Right atrium auricular region (tissue), 2 donors: Measurements from ENCODE around the gene PRPH2. TPM values are rescaled to one million over a fixed set of nuclear protein-coding genes. Genes with fewer than 3 reads are reported as not detected.
A peak's percentile ranks its signal among the peaks of the same experiment; 100 is the strongest.

Experiments
- DNase-seq: peaks from one replicate; pipeline ENCODE4 v3.0.0-alpha.2; 2019; ENCODE audit warnings: low spot score
- H3K27ac ChIP-seq, 2 donors: fragments of 200-600 bp; sonication (generic); 1 replicate in 1 of 2; 2 replicates in 1 of 2; pipeline ENCODE4 v1.5.1; 2016 to 2019
- H3K27me3 ChIP-seq, 2 donors: fragments of 200-600 bp; sonication (generic); one replicate each; pipeline versions ENCODE4 v1.5.1 to v1.6.0; 2017 to 2019
- H3K36me3 ChIP-seq: fragments of 200-600 bp; sonication (generic); one replicate; pipeline ENCODE4 v1.5.1; 2016
- H3K4me1 ChIP-seq, 2 donors: fragments of 200-600 bp; sonication (generic); one replicate each; pipeline versions ENCODE4 v1.5.1 to v1.6.0; 2017 to 2019
- H3K4me3 ChIP-seq, 2 donors: fragments of 200-600 bp; sonication (generic); 1 replicate in 1 of 2; 2 replicates in 1 of 2; pipeline ENCODE4 v1.5.1; 2017 to 2019; ENCODE audit warnings: mild to moderate bottlenecking in 1 of 2, moderate library complexity in 1 of 2
- H3K9me3 ChIP-seq, 2 donors: fragments of 200-600 bp; sonication (generic); one replicate each; pipeline ENCODE4 v1.5.1; 2019
- total RNA-seq, 2 donors: library from RNA; depleted of rRNA; stranded (reverse); fragments of >200 nt; gene quantifications; one replicate each; pipeline ENCODE4 v1.1.0, GENCODE V29; 2016
- TF ChIP-seq, protein P1 (sequence below), 2 donors: fragments of 200-600 bp; sonication (generic); IDR thresholded peaks; one replicate each; pipeline ENCODE4 v1.5.1; 2019; ENCODE audit warnings: antibody characterized with exemption in 2 of 2

PRPH2 gene
- total RNA-seq, 2 donors from 2014 or later, result 0.90 to 1.1 TPM

DNA sequence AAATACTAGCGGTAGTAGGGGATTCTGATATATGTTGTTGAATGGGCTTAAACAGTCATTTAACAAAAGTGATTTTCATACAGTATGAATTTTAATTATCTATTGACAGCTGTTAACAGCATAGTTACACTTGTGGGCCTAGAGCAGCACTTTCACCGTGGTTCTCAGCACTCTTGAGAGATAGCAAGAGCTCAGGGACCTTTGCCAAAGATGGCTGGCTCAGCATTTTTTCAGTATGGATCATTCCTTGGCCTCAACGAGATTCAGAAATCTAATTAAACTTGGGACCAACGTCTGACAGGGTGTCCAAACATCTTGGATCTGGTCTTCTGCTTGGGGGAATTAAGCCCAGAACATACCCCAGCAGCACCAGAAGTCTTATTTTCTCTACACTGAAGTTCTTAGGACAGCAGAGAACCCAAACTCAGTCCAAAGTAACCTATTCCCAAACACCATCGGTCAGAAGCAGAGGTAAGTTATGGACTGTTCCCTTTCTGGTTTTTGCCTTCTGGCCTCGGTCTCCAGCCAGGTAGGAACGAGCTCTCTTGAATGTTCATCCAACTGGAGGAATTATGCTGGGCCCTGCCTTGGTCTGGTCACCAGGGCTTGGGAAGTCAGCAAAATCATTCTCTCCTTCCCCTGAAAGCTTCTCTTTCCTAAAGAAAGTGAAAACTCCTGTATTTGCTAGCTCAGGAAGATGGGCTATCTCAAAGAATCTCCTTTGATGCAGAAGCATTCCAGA, 25.7 kb downstream of the PRPH2 start:
- DNase-seq, result no peak
- Histone ChIP-seq H3K27ac (peak overlapping the region in 1 of 2 donors; percentile 7), H3K27me3 (no peaks in the 10 kb centered on the region), H3K4me3 (no peak overlapping the region), H3K36me3 (peaks cover 20% of the 10 kb centered on the region), H3K9me3 (no peaks in the 10 kb centered on the region), H3K4me1 (peaks cover 0 to 19% of the 10 kb centered on the region in 2 donors)
- TF ChIP-seq, protein P1, sequence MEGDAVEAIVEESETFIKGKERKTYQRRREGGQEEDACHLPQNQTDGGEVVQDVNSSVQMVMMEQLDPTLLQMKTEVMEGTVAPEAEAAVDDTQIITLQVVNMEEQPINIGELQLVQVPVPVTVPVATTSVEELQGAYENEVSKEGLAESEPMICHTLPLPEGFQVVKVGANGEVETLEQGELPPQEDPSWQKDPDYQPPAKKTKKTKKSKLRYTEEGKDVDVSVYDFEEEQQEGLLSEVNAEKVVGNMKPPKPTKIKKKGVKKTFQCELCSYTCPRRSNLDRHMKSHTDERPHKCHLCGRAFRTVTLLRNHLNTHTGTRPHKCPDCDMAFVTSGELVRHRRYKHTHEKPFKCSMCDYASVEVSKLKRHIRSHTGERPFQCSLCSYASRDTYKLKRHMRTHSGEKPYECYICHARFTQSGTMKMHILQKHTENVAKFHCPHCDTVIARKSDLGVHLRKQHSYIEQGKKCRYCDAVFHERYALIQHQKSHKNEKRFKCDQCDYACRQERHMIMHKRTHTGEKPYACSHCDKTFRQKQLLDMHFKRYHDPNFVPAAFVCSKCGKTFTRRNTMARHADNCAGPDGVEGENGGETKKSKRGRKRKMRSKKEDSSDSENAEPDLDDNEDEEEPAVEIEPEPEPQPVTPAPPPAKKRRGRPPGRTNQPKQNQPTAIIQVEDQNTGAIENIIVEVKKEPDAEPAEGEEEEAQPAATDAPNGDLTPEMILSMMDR (IDR thresholded peaks at IDR 0.05), result no peak

DNA sequence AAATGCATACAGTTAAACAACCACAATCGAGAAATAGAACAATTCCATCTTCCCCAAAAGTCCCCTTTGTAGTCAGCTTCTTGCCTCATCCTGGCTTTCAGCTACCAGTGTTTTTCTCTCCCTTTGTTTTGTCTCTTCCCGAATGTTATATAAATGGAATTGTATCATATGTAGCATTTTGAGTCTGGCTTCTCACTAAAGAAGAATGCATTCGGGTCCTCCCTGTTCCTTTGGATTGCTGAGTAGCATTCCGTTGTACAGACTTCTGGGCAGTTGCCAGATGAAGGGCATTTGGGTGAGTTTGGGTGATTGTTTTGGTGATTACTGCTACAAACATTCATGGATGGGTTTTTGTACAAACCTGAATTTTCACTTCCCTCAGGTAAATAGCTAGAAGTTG, 27.8 kb downstream of the PRPH2 start:
- Histone ChIP-seq H3K4me1 (peaks cover 0 to 25% of the 10 kb centered on the region in 2 donors), H3K27me3 (no peaks in the 10 kb centered on the region), H3K4me3 (no peak overlapping the region), H3K36me3 (peaks cover 40% of the 10 kb centered on the region), H3K9me3 (no peaks in the 10 kb centered on the region), H3K27ac (peak overlapping the region; percentile 14 to 22)
- TF ChIP-seq, protein P1 (IDR thresholded peaks at IDR 0.05), result no peak
- no peak for DNase-seq

DNA sequence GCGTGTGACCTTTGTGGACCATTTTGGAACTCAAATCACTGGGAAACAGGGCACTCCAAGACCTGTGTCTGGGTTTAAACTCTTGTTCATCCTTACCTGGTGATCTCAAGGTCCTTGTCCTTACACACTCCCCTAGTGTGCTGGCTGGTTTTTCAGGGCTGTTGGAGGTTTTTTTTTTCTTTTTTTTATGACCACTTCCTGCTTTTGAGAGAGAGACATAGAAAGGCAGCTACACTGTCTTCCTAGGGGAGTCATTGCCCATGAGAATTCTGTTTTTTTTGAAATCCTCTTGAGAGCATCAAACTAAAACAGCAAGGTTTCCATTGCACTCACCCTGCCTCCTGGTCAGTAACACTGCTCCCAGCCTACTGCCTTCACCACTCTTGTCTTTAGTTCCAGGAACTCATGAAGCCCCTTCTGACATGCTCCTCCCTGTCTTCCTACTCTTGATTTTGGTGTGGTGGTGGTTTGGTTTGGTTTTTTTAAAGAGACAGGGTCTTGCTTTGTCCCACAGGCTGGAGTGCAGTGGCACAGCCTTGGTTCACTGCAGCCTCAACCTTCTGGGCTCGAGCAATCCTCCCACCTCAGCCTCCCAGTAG, 28.6 kb downstream of the PRPH2 start:
- Histone ChIP-seq H3K4me1 (peaks cover 0 to 25% of the 10 kb centered on the region in 2 donors), H3K27me3 (no peaks in the 10 kb centered on the region), H3K4me3 (no peak overlapping the region), H3K9me3 (no peaks in the 10 kb centered on the region), H3K27ac (peak overlapping the region; percentile 14 to 22), H3K36me3 (peaks cover 48% of the 10 kb centered on the region)
- TF ChIP-seq, protein P1 (IDR thresholded peaks at IDR 0.05), result no peak
- DNase-seq, result peak; percentile 16

DNA sequence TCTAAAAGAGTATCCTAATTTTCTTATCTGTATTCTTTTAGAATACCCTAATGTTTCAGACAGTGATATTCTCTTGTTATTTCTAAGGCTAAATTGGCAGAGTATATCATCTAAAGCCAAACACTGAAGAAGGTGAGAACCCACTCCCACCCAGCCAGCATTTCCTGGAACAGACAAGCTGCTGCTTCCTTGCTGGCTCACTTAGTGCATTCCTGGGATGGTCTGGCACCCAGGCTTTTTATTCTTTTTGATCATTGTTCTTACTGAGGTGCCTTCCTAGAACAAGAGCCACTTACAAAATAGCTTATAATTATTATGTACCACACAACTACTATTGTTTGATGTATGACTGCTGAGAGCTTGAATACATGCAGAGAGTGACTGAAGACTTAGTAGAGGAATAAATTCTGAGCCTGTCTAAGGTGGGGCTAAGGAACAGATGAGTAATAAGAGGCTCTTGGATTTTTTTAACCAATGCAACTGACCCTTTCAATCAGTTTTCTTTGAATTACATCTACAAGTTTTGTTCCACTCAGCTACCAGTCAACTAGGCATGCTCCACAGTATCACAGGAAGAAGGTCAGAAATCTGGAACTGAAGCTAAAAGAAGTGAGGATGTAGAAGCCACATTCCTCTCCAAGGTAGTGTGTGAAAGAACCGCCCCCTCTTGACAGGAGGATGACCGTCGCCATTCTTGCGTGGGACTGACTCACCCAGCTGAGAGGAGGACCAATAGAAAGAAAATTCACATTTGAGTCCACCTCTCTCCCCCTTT, 30.1 kb downstream of the PRPH2 start:
- H3K27me3 ChIP-seq, result no peaks in the 10 kb centered on the region
- TF ChIP-seq, protein P1 (IDR thresholded peaks at IDR 0.05), result no peak
- peaks cover 62% of the 10 kb centered on the region for H3K36me3 ChIP-seq

DNA sequence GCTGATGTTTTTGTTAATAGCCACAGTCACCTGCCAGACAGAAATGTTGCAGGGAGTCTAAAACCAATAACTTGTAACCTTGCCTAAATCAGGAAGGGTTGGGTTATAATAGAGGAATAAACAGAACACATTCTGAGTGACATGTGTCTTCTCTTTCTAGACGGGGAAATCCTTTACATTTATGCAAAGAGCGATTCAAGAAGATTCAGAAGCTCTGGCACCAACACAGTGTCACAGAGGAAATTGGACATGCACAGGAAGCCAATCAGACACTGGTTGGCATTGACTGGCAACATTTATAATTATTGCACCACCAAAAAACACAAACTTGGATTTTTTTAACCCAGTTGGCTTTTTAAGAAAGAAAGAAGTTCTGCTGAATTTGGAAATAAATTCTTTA, 31.5 kb downstream of the PRPH2 start:
- no peak overlapping the region for H3K27ac ChIP-seq
- peaks cover 0 to 14% of the 10 kb centered on the region in 2 donors for H3K4me1 ChIP-seq
- peaks cover 71% of the 10 kb centered on the region for H3K36me3 ChIP-seq

More for the DNA sequence above, 30.1 kb downstream of the PRPH2 start:
- H3K27ac ChIP-seq, result peak overlapping the region; percentile 33 to 34
- no peak overlapping the region for H3K4me3 ChIP-seq
- H3K4me1 ChIP-seq, result peaks cover 0 to 25% of the 10 kb centered on the region in 2 donors
- H3K9me3 ChIP-seq, result no peaks in the 10 kb centered on the region
- peak; percentile 54 for DNase-seq

More for the DNA sequence above, 31.5 kb downstream of the PRPH2 start:
- DNase-seq, result no peak
- H3K4me3 ChIP-seq, result no peak overlapping the region
- H3K27me3 ChIP-seq, result no peaks in the 10 kb centered on the region
- H3K9me3 ChIP-seq, result no peaks in the 10 kb centered on the region
- TF ChIP-seq, protein P1 (IDR thresholded peaks at IDR 0.05), result no peak
